GM21717 (cell line): ENCODE data around the gene TBL1Y.
"Not testable (repeated sequence)": the region's sequence is repeated elsewhere in the genome, so short reads cannot be mapped to it uniquely, and the experiment has no call there.

ENCODE experiments used
- ATAC-seq: cut with Tn5 transposase; IDR thresholded peaks from one replicate; pipeline ENCODE4 v1.9.1; 2021; ENCODE audit warnings: mild to moderate bottlenecking, moderate library complexity; ENCODE audit not compliant: unreplicated experiment

Gene TBL1Y

DNA sequence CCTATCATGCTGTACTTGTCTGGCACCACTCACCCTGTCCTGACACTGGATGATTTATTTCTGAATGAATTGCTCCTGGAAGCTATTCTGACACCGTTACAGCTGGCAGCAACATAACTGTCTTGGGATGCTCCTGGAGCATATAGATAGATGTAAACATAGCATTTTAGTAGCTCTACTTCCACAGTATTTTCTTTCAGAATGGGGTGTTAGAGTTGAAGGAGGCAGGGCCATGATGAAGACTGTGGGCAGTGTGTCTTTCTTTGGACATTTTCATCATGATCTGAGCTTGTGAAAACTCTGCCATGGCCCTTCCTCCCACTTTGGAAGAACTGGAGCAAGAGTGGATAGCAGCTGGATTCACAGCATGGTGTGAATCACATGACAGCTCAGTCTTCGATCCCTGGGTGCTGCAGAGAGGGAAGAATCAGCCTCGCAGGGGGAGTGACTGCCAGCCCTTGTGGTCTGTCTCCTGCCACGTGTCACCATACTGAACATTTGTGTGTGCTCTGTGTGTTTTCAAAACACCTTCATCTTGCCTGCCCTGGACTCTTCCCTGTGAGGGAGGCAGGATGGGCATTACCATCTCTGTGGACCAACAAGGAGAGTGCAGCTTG lies 61.9 kb downstream of the TBL1Y start:
- no peak for ATAC-seq

- ATAC-seq = no peak
These were observed 64.5 kb downstream of the TBL1Y start for GRCh38 chrY:6974971-6975370.

GRCh38 chrY:6977783-6978182 lies 67.3 kb downstream of the TBL1Y start:
- no peak for ATAC-seq

- no peak for ATAC-seq
These were observed 72.7 kb downstream of the TBL1Y start for GRCh38 chrY:6983221-6983620.

DNA sequence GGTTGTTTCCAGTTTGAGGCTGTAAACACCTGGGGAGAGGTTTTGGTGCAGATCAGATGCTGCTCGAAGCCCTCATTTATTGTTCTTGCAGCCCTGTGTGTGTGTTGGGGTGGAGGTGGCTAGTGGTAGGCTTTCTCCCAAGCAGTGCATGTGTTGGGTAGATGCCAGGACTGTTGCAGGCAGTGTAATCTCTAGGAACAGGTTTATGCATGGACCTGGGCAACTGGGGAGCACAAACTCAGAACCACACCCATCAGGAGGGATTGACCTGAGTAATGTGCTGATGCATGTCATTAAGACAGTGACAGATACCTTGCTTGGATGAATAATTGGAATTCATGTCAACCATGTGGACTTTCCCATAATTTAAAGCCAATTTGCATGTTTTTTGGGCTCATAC lies 77.3 kb downstream of the TBL1Y start:
- no peak for ATAC-seq

GRCh38 chrY:6989886-6990620 lies 79.6 kb downstream of the TBL1Y start:
- ATAC-seq = no peak

DNA sequence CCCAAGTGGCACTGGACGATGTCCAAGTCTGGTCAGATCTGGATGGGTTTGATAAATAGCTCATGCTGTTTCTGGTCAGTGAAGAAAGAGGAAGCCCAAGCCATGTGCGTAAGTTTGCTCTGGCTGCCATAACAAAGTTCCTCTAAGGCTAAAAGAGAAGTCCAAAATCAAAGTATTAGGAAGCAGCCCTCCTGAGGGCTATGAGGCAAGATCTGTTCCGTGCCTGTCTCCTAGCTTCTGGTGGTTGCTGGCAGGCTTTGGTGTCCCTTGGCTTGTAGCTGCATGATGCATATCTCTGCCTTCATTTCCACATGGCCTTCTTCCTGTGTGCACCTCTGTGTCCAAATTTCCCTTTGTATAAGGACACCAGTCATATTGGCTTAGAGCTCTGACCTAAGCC lies 81.5 kb downstream of the TBL1Y start:
- ATAC-seq = no peak

DNA sequence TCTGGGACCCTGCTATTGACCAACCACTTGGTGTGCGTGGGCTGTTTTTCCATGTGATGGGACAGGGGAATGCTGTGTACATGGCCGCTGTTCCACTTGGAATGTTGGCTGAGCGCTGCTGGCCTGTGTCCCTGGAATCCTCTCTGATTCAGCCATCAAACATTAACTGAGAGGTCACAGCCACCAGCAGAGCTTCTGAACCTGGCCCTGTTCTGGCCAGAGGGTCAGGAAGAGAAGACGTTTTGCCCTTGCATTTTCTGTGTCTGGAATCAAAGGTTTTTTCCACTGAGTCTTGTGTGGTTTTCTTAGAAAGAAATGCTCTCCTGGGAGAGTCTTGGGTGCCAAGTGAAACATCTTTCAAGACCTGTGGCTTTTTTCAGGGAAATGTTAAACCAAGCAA lies 85.5 kb downstream of the TBL1Y start:
- ATAC-seq = no peak

DNA sequence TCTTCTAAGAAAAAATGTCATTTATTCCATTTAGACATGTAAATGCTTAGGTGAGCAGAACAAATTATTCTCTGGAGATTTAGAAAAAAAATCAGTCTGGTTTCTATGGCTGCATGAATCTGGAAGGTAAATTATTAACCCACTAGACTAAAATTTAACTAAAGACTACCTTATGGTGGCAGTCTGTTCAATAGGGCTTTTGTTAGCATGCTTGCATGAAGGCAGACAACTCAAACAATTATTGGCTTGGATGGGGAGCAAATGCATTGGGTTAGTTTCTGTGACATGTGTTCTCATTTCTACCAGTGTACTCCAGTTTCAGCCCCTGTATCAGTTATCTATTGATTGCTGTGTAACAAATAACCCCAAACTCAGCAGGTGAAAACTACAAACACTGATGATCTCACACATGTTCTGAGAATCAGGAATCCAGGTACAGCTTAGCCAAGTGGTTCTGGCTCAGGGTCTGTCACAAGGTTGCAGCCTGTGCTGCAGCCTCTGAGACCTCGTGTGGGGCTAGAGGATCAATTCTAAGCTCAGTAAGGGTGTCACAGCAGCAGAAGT lies 87.1 kb downstream of the TBL1Y start:
- no peak for ATAC-seq

DNA sequence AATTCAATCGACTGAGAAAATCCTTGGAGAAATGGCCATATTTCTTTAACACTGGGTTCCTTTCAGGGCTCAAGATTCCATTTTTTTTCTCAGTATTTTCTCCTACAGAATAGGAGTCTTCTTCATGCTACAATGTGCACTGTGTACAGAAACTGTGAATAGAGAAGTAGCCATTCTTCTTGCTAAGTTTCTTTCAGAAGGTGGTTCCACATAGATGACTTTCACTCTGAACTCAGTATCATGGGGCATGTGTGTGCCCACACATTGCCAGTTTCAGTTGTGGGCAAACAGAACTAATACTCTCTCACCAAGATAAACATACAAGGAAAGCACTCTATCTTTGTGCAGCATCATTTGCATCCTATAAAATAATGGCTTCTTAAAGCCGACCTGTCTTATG lies 89.4 kb downstream of the TBL1Y start:
- ATAC-seq = no peak

GRCh38 chrY:7002581-7002980 lies 92.1 kb downstream of the TBL1Y start:
- no peak for ATAC-seq

- no peak for ATAC-seq
These were observed 97.4 kb downstream of the TBL1Y start for GRCh38 chrY:7007911-7008310.

GRCh38 chrY:7008578-7009355 lies 98.3 kb downstream of the TBL1Y start:
- no peak for ATAC-seq

GRCh38 chrY:7013051-7013450 lies 102.6 kb downstream of the TBL1Y start:
- no peak for ATAC-seq

DNA sequence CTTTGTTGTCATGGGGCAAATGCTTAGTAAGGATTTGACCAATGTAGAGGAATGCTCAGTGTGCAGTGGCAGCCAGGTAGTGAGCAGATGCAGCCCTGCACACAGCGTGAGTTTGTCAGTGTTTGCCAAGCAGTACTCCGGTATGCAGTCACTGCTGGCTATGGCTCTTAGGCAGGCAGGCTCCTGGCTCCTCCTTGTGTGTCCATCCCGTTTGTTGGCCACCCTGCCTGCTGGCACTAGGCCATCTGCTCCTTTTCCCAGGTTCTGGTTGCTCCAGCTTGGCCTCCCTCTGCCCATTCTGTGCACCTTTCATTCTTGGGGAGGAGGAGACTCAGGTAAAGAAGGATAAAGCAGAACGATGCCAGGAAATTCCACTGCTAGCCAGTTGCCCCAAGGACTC lies 106.0 kb downstream of the TBL1Y start:
- no peak for ATAC-seq

DNA sequence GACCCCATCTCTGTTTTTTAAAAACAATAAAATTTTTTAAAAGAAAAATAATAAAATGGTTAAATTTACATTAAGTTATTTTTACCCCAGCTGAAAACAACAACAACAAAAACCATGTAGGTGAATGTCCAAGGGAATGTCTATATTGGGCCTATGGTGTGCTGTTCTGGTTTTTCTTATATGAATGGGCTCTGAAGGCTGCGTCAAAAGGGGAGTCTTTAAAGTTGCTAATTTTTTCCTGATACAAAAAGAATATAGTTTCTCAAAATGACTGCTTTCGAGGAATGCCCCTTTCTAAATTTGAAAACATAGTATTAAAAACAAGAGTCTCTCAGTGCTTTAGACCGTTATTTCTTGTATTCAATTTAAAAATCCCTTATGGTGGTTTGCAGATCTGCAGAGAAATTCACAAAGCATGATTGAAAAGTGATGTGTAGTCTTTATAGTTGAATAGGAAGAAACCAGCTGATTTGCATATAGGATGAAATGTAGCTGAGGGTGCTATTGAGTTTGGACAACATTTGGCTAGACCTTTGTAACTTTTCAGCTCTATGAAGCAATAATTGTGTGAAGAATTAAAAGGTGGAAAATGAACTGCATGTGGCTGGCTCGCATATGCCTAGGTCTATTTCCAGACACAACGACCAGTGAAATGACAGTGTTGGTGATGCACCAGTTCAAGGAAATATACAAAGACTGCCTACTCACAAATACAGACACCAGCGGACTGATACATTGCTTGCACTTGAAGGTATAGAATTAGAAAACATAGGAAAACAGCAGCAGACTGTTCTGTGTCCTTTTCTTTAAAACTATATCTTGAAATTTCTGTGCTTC lies 107.0 kb downstream of the TBL1Y start:
- no peak for ATAC-seq

- ATAC-seq = no peak
These were observed 128.5 kb downstream of the TBL1Y start for GRCh38 chrY:7039037-7039436.

DNA sequence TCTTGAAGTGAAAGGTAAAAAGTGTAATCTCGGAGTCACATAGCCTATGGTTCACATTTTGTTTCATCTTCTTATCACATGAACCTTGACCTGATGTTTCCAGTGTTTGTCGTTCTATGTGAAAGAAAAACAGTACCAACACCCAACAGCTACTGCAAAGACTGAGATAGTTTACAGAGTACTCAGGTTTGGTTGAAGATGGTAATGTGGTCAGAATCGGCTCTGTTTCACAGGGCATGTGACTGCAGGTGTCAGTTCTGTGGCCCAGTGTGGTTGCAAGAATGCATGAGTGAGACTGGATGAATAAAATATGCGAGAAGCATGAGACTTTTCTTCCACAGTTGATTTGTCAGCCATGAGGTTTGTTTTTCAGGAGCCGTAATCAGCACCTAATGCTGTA lies 130.2 kb downstream of the TBL1Y start:
- ATAC-seq = no peak

GRCh38 chrY:7041983-7042382 lies 131.5 kb downstream of the TBL1Y start:
- no peak for ATAC-seq

DNA sequence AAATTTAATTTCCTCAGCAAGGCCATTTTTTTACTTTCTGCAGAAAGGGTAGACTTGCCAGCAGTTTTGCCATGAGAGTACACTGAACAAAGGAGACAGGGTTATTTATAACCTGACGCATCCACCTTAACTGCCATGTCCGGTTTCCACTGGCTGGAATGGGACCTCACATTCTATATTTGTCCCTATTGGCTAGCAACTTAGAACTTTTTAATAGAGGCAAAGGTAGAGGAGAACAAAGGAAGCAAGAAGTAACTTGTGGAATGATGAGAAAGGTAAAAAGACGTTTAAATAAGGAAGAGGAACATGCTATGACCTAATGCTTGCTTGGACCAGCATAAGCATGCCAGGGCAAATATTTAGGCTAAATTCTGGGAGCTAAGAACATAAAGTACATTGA lies 142.0 kb downstream of the TBL1Y start:
- ATAC-seq = not testable (repeated sequence)

- ATAC-seq = no peak
These were observed 146.4 kb downstream of the TBL1Y start for GRCh38 chrY:7056886-7057285.
